WTC11 (cell line): ENCODE data around the gene LDLRAD4. TPM values are rescaled to one million over a fixed set of nuclear protein-coding genes. Genes with fewer than 3 reads are reported as not detected.

Source experiments
- ATAC-seq: fragments of 200-7000 bp; cut with Tn5 transposase; 2 replicates; pipeline ENCODE4 v1.10.0; 2021; ENCODE audit warnings: mild to moderate bottlenecking, moderate library complexity
- CTCF ChIA-PET: fragments of 300-600 bp; sonication (Branson Sonifier 250); formaldehyde crosslinking; loops from one replicate; lab custom pipeline; 2021; ENCODE audit warnings: antibody characterized with exemption; lab: Charles Lee
- POLR2A ChIA-PET: fragments of 350-600 bp; sonication (Branson Sonifier 250); formaldehyde crosslinking; loops from one replicate; lab custom pipeline; 2021; ENCODE audit warnings: antibody characterized with exemption; lab: Charles Lee
- DNase-seq: peaks from one replicate; pipeline ENCODE4 v3.0.0; 2021; ENCODE audit warnings: low spot score
- H3K27ac Mint-ChIP-seq: 2 replicates; pipeline ENCODE4 v1.8.0; 2021; ENCODE audit warnings: mixed read lengths
- H3K27me3 Mint-ChIP-seq: 2 replicates; pipeline ENCODE4 v1.8.0; 2021; ENCODE audit warnings: low read depth, mild to moderate bottlenecking, moderate library complexity, mixed read lengths
- H3K36me3 Mint-ChIP-seq: 2 replicates; pipeline ENCODE4 v1.8.0; 2021; ENCODE audit warnings: mixed read lengths
- H3K4me1 Mint-ChIP-seq: 2 replicates; pipeline ENCODE4 v1.8.0; 2022; ENCODE audit warnings: mixed read lengths
- H3K4me3 Mint-ChIP-seq: 2 replicates; pipeline ENCODE4 v1.8.0; 2021; ENCODE audit warnings: mild to moderate bottlenecking, moderate library complexity, mixed read lengths
- H3K9me3 Mint-ChIP-seq: 2 replicates; pipeline ENCODE4 v1.8.0; 2021; ENCODE audit warnings: mixed read lengths
- ATF1 ChIP-seq: sonication (generic); formaldehyde crosslinking; IDR thresholded peaks from 2 replicates; pipeline ENCODE4 v1.8.1; 2023; ENCODE audit warnings: mild to moderate bottlenecking, moderate library complexity, missing genetic modification reagents
- CBFB ChIP-seq: sonication (generic); formaldehyde crosslinking; IDR thresholded peaks from 2 replicates; pipeline ENCODE4 v1.8.1; 2022; ENCODE audit warnings: mild to moderate bottlenecking, low read depth, missing genetic modification reagents
- ELF4 ChIP-seq: sonication (generic); formaldehyde crosslinking; IDR thresholded peaks from 2 replicates; pipeline ENCODE4 v1.8.1; 2022; ENCODE audit warnings: low read depth, mild to moderate bottlenecking, moderate library complexity, missing genetic modification reagents
- ESRRA ChIP-seq: sonication (generic); formaldehyde crosslinking; IDR thresholded peaks from 2 replicates; pipeline ENCODE4 v1.8.1; 2022; ENCODE audit warnings: mild to moderate bottlenecking, missing genetic modification reagents, borderline replicate concordance
- HMGA2 ChIP-seq: fragments of 250-450 bp; sonication (Bioruptor Pico); IDR thresholded peaks from 2 replicates; pipeline ENCODE4 v1.4.0; 2021; ENCODE audit warnings: mild to moderate bottlenecking, moderate library complexity
- JAZF1 ChIP-seq: fragments of 250-450 bp; sonication (Bioruptor Pico); IDR thresholded peaks from 2 replicates; pipeline ENCODE4 v1.9.0; 2021; ENCODE audit warnings: moderate library complexity, mild to moderate bottlenecking, inconsistent platforms
- MYBL2 ChIP-seq: sonication (generic); formaldehyde crosslinking; IDR thresholded peaks from 2 replicates; pipeline ENCODE4 v1.8.1; 2023; ENCODE audit warnings: mild to moderate bottlenecking, moderate library complexity, missing genetic modification reagents
- NFE2L1 ChIP-seq: sonication (generic); formaldehyde crosslinking; IDR thresholded peaks from 2 replicates; pipeline ENCODE4 v1.8.1; 2023; ENCODE audit warnings: missing genetic modification reagents
- OVOL2 ChIP-seq: fragments of 250-450 bp; sonication (Bioruptor Pico); IDR thresholded peaks from 2 replicates; pipeline ENCODE4 v1.9.0; 2021; ENCODE audit warnings: mild to moderate bottlenecking, borderline replicate concordance
- PRRX2 ChIP-seq: fragments of 250-450 bp; sonication (Bioruptor Pico); IDR thresholded peaks from 2 replicates; pipeline ENCODE4 v1.8.0; 2021; ENCODE audit warnings: mild to moderate bottlenecking
- ZNF121 ChIP-seq: sonication (generic); formaldehyde crosslinking; IDR thresholded peaks from 2 replicates; pipeline ENCODE4 v1.8.0; 2023; ENCODE audit warnings: missing genetic modification reagents
- ZNF263 ChIP-seq: sonication (generic); formaldehyde crosslinking; IDR thresholded peaks from 2 replicates; pipeline ENCODE4 v1.8.1; 2022; ENCODE audit warnings: low read depth, mild to moderate bottlenecking, moderate library complexity, missing genetic modification reagents
- ZNF317 ChIP-seq: sonication (generic); formaldehyde crosslinking; IDR thresholded peaks from 2 replicates; pipeline ENCODE4 v1.8.1; 2023; ENCODE audit warnings: low read depth, mild to moderate bottlenecking, moderate library complexity, missing genetic modification reagents, borderline replicate concordance
- total RNA-seq: library from RNA; stranded (reverse); gene quantifications from 3 replicates; pipeline ENCODE4 v1.2.3, GENCODE V29; 2021
- TF ChIP-seq, protein P1 (sequence below): sonication (generic); formaldehyde crosslinking; IDR thresholded peaks from 2 replicates; pipeline ENCODE4 v1.8.1; 2023; ENCODE audit warnings: mild to moderate bottlenecking, missing genetic modification reagents
- TF ChIP-seq, protein P2 (sequence below): fragments of 200-600 bp; IDR thresholded peaks from 2 replicates; pipeline ENCODE4 v1.8.0; 2022; ENCODE audit warnings: antibody characterized with exemption
- TF ChIP-seq, protein P3 (sequence below): fragments of 250-450 bp; sonication (Bioruptor Pico); conservative IDR thresholded peaks from 2 replicates; pipeline ENCODE4 v1.9.0; 2021; ENCODE audit warnings: mild to moderate bottlenecking
- TF ChIP-seq, protein P4 (sequence below): sonication (generic); formaldehyde crosslinking; IDR thresholded peaks from 2 replicates; pipeline ENCODE4 v1.8.1; 2022; ENCODE audit warnings: low read depth, missing genetic modification reagents, borderline replicate concordance
- TF ChIP-seq, protein P5 (sequence below): fragments of 250-450 bp; sonication (Bioruptor Pico); IDR thresholded peaks from 2 replicates; pipeline ENCODE4 v1.9.0; 2021; ENCODE audit warnings: mild to moderate bottlenecking
- TF ChIP-seq, protein P6 (sequence below): sonication (generic); formaldehyde crosslinking; IDR thresholded peaks from 2 replicates; pipeline ENCODE4 v1.8.1; 2022; ENCODE audit warnings: missing genetic modification reagents, borderline replicate concordance

LDLRAD4 gene
- total RNA-seq, 1 experiment from 2014 or later, result 6.2 TPM

DNA sequence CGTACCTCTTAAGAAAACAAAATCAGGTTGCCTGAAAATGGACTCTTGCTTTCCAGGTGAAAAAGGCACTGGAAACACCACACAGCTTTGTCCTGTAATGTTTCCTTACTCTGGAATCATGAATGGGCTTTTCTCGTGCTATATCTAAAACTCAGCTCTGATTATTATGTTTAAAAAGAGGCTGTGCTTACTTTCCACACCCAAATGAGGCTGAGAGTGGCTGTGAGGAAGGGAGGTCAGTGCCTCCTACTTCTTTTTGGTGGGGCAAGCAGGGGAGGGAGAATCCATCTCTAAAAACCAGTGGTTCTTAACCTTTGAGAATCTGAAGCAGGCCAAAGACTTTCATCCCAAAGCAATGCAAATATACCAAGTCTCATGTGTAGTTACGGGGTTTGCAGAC, 359.2 kb downstream of the LDLRAD4 start:
- no peak for ATAC-seq
- DNase-seq, result no peak
- no peaks in the 10 kb centered on the region for H3K27me3 Mint-ChIP-seq
- no peaks in the 10 kb centered on the region for H3K36me3 Mint-ChIP-seq
- H3K4me1 Mint-ChIP-seq, result no peaks in the 10 kb centered on the region
- TF ChIP-seq NFE2L1 (no peak), MYBL2 (CRISPR knock-in tag) (no peak), ZNF317 (no peak), PRRX2 (CRISPR knock-in tag) (no peak), OVOL2 (CRISPR knock-in tag) (no peak)
- TF ChIP-seq, protein P1, sequence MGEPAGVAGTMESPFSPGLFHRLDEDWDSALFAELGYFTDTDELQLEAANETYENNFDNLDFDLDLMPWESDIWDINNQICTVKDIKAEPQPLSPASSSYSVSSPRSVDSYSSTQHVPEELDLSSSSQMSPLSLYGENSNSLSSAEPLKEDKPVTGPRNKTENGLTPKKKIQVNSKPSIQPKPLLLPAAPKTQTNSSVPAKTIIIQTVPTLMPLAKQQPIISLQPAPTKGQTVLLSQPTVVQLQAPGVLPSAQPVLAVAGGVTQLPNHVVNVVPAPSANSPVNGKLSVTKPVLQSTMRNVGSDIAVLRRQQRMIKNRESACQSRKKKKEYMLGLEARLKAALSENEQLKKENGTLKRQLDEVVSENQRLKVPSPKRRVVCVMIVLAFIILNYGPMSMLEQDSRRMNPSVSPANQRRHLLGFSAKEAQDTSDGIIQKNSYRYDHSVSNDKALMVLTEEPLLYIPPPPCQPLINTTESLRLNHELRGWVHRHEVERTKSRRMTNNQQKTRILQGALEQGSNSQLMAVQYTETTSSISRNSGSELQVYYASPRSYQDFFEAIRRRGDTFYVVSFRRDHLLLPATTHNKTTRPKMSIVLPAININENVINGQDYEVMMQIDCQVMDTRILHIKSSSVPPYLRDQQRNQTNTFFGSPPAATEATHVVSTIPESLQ (CRISPR knock-in tag), result no peak
- TF ChIP-seq, protein P2, sequence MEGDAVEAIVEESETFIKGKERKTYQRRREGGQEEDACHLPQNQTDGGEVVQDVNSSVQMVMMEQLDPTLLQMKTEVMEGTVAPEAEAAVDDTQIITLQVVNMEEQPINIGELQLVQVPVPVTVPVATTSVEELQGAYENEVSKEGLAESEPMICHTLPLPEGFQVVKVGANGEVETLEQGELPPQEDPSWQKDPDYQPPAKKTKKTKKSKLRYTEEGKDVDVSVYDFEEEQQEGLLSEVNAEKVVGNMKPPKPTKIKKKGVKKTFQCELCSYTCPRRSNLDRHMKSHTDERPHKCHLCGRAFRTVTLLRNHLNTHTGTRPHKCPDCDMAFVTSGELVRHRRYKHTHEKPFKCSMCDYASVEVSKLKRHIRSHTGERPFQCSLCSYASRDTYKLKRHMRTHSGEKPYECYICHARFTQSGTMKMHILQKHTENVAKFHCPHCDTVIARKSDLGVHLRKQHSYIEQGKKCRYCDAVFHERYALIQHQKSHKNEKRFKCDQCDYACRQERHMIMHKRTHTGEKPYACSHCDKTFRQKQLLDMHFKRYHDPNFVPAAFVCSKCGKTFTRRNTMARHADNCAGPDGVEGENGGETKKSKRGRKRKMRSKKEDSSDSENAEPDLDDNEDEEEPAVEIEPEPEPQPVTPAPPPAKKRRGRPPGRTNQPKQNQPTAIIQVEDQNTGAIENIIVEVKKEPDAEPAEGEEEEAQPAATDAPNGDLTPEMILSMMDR, result no peak
- H3K4me3 Mint-ChIP-seq, result no peak overlapping the region
- POLR2A ChIA-PET, result no interaction called here
- H3K27ac Mint-ChIP-seq, result no peak overlapping the region
- H3K9me3 Mint-ChIP-seq, result peaks cover 9% of the 10 kb centered on the region
- CTCF ChIA-PET, result interaction anchor here (0.6 kb wide), 1 partner anchor 20 kb away, joined by 3 read pairs; no protein-coding TSS in a partner anchor

DNA sequence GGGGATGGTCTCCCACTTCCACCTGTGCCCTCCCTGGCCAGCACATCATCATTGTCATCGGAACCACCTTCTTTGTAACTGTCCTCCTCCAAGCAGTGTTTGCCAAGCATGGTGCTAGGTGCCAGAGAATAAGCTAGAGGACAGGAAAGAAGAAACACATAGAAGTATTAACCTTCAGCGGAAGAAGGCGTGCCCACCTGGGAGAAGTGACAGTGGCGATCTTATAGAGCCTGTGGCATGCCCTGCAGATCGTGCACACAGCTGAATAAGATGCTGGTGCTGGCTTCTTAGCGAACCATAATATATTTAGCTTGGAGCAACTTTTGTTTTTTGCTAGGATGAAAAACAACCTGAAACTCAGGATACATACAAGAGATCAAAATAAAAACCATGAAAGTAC, 359.8 kb downstream of the LDLRAD4 start:
- TF ChIP-seq, protein P3, sequence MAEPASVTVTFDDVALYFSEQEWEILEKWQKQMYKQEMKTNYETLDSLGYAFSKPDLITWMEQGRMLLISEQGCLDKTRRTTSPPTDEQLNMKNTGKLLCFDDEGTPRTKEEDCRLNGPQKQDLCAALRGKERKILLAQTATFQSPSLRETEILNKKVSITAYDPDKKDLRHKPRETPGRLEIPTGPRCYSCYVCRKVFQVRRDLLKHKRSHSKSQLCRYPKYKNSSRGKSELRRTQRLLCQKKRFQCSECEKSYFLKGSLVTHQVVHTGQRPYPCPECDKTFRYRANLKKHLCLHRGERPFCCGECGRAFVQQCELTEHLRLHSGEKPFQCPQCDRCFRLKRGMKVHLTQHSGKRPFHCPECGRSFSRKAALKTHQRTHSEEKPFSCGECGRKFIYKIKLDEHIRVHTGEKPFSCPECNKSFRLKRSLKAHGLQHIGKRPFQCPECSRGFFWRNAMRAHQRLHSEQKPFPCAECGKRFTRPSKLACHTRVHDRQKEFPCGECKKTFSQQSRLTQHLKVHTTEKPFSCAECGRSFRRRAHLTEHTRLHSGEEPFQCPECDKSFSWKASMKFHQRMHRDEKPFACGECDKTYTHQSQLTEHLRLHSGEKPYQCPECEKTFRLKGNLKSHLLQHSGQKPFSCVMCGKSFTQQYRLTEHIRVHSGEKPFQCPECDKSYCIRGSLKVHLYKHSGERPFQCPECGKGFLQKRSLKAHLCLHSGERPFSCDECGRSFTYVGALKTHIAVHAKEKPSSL (CRISPR knock-in tag), result no peak
- TF ChIP-seq, protein P1 (CRISPR knock-in tag), result no peak
- TF ChIP-seq HMGA2, result no peak
- TF ChIP-seq, protein P4, sequence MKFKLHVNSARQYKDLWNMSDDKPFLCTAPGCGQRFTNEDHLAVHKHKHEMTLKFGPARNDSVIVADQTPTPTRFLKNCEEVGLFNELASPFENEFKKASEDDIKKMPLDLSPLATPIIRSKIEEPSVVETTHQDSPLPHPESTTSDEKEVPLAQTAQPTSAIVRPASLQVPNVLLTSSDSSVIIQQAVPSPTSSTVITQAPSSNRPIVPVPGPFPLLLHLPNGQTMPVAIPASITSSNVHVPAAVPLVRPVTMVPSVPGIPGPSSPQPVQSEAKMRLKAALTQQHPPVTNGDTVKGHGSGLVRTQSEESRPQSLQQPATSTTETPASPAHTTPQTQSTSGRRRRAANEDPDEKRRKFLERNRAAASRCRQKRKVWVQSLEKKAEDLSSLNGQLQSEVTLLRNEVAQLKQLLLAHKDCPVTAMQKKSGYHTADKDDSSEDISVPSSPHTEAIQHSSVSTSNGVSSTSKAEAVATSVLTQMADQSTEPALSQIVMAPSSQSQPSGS (CRISPR knock-in tag), result no peak
- no peak for TF ChIP-seq ESRRA (CRISPR knock-in tag)
- TF ChIP-seq ZNF263 (CRISPR knock-in tag), result no peak
- TF ChIP-seq ZNF317, result no peak
- TF ChIP-seq ELF4, result no peak
- no peak for TF ChIP-seq OVOL2 (CRISPR knock-in tag)
- TF ChIP-seq JAZF1 (CRISPR knock-in tag), result no peak
- TF ChIP-seq, protein P5, sequence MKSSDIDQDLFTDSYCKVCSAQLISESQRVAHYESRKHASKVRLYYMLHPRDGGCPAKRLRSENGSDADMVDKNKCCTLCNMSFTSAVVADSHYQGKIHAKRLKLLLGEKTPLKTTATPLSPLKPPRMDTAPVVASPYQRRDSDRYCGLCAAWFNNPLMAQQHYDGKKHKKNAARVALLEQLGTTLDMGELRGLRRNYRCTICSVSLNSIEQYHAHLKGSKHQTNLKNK (CRISPR knock-in tag), result no peak
- TF ChIP-seq CBFB (CRISPR knock-in tag), result no peak
- TF ChIP-seq, protein P6, sequence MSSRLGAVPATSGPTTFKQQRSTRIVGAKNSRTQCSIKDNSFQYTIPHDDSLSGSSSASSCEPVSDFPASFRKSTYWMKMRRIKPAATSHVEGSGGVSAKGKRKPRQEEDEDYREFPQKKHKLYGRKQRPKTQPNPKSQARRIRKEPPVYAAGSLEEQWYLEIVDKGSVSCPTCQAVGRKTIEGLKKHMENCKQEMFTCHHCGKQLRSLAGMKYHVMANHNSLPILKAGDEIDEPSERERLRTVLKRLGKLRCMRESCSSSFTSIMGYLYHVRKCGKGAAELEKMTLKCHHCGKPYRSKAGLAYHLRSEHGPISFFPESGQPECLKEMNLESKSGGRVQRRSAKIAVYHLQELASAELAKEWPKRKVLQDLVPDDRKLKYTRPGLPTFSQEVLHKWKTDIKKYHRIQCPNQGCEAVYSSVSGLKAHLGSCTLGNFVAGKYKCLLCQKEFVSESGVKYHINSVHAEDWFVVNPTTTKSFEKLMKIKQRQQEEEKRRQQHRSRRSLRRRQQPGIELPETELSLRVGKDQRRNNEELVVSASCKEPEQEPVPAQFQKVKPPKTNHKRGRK (CRISPR knock-in tag), result no peak
- no peak for TF ChIP-seq ZNF121 (CRISPR knock-in tag)
- TF ChIP-seq ATF1, result no peak
- Mint-ChIP-seq H3K4me1 (no peaks in the 10 kb centered on the region), H3K27ac (no peak overlapping the region), H3K4me3 (no peak overlapping the region), H3K9me3 (peaks cover 9% of the 10 kb centered on the region), H3K27me3 (no peaks in the 10 kb centered on the region), H3K36me3 (no peaks in the 10 kb centered on the region)
- DNase-seq (no peak), ATAC-seq (no peak)
- POLR2A ChIA-PET, result interaction anchor here (0.7 kb wide), 1 partner anchor 311 kb away, joined by 4 read pairs; no protein-coding TSS in a partner anchor
- CTCF ChIA-PET, result interaction anchor here (0.7 kb wide), 1 partner anchor 16 kb away, joined by 3 read pairs; no protein-coding TSS in a partner anchor
